Activated CD4-positive, alpha-beta T cell treated with anti-CD3 and anti-CD28 coated beads for 4 hours (primary cell): Measurements from ENCODE around the gene ZMIZ1.

Experiments
- DNase-seq, 2 donors: peaks; one replicate each; pipeline ENCODE4 v3.0.0-alpha.2; 2020

Gene ZMIZ1

DNA sequence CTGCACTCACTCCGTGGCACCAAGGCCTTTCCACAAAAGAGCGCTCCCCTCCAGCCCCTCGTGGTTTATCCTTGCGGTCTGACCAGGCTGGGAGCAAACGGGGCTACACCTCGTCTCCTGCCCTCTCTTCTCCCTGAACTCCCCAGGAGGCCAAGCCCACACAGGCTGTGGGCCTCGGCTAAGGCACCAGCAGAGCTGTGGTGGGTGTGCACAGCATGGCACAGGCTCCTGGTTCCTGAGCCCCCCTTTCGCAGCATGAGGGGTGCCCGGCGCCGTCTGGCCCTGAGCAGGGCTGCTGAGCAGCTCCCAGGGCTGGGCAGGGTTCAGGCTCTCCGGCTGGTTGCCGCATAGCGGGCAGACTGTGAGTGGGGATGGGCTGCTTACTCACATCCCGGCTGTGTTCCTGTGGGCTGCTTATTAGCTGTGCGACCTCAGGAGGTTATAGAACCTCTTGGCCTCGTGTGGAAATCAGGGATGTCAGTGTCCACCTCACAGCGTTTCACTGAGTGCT lies 90.4 kb downstream of the ZMIZ1 start:
- no peak for DNase-seq

DNA sequence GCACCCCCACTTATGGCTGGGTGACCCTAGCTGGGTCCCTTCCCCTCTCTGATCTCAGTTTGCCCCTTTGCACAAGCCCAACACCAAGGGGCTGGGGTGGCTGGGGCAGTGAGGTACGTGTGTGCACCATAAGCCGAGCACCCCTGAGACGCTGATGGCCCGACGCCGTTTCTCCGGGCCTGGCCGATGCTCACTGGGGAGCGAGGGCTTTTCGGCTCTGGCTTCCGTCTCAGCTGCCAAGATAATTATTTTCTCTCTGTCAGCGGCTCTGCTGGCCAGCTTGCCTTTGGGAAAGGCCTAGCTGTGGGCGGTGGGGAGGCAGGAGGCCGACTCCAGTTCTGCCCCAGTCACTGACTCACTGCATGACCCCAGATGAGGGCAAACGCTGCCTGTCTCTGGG lies 91.0 kb downstream of the ZMIZ1 start:
- DNase-seq = no peak

DNA sequence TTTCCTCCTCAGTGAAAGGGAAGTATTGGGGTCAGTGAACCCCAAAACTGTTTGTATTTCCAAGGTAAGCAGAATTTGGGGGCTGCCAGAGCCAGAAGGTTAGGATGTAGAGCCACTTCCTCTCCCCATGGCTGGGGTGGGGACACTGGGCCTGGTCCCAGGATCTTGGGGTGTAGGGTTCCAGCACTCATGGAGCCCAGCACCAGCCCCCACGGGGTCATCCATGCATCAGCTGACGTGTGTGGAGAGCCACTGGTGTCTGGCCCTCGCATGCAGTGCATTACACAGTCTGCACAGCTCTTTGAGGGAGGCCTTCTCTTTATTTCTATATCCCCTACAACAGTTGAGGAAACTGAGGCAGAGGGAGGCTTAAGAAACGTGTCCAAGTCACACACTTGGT lies 91.4 kb downstream of the ZMIZ1 start:
- no peak for DNase-seq

DNA sequence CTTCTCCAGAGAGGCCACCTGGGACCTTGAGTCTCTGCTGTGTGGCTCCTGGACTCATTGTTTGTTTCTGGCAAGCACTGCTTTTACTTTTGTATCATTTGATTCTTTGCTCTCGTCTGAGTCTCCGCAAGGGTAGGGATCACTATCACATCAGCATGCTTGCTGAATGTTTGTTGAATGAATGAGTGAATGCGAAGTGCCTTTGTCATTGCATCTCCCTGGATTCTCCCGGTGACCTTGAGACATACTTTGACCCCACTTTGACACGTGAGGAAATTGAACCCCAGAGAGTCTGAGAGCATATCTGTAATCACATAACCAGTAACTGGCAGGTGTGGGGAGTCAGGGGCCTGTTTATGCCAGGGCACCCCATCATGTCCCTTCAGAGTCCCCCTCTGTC lies 92.8 kb downstream of the ZMIZ1 start:
- no peak for DNase-seq

DNA sequence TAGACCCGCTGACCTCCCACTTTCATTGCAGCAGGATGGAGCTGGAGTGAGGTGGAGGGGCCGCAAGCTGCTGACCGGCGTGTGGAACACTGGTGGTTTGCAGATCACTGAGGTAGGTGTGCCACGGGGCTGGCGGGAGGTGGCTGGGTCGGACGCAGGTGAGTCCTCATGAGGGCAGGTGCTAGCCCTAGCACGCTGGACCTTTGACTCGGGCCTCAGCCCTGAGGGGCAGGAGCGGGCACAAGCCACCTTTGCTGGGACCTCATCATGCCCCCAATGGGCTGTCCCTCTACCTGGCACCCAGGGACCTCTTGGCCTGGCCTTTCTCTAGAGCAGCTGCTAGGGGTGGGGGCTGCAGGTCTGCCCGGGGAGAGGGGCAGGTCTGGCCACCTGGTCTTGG lies 93.3 kb downstream of the ZMIZ1 start:
- no peak for DNase-seq

DNA sequence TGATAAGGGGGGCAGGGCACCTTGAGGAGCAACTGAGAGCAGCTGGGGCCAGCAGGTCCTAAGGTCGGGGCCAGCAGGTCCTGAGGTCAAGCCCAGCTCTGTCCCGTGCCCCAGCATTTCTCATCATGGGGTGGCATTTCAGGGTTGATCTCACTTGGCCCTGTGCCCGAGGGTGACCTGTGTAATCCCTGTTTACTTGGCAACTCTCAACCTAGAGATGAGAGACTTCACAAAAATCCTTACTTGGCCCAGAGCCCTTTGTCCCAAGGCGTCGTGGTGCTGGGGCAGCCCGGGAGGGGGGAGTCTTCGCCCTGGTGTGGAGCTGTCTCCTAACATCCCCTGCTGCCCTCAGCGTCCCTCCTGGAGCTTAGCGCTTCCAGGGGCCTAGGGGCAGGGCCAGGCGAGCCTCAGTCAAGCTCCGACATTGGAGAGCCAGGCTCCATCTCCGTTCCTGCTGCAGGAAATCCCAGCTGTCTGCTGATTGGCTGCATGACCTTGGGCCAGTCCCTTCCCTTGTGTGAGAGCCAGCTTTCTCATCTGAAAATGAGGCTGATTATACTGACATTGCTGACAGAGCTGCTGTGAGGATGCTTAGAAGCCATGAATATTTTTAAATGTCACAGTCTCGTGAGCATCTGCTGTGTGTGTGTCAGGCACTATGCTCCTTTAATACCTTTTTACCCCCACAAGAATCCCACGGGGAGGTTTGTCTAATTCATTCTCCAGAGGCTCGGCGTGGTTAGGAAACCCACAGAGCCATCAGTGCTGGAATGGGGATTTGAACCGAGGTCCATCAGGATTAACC lies 94.3 kb downstream of the ZMIZ1 start:
- DNase-seq = no peak

DNA sequence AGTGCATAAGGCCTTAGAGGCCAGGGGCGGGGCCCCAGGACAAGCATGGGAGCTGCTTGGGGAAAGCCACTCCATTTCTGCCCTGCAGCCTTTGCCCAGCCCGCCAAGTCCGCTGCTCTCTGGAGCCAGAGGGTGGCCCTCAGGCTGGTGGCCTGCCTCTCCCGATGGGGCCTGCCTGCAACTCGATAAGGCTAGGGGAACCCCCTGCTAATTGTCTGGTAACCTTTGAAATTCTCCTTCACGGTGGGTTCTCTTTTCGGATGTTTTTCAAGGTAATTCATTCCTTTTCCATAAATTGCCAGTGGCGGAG lies 94.9 kb downstream of the ZMIZ1 start:
- no peak for DNase-seq

DNA sequence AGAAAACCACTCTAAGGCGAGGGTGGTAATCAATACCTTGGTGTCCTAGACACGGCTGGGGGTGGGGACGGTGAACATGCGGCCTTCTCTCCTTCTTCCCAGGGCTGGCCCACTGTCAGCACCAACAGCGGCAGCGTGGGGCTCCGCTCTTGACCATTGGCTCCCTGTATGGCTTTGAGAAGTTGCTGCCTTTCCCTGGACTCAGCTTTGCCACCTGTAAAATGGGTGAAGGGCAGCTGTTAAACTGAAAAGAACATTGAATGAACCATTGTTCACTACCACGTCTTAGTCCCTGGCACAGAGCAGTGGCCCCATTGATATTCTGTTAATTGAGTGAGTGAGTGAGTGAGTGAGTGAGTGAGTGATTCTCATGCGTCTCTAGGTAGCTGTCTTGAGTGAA lies 95.3 kb downstream of the ZMIZ1 start:
- no peak for DNase-seq

DNA sequence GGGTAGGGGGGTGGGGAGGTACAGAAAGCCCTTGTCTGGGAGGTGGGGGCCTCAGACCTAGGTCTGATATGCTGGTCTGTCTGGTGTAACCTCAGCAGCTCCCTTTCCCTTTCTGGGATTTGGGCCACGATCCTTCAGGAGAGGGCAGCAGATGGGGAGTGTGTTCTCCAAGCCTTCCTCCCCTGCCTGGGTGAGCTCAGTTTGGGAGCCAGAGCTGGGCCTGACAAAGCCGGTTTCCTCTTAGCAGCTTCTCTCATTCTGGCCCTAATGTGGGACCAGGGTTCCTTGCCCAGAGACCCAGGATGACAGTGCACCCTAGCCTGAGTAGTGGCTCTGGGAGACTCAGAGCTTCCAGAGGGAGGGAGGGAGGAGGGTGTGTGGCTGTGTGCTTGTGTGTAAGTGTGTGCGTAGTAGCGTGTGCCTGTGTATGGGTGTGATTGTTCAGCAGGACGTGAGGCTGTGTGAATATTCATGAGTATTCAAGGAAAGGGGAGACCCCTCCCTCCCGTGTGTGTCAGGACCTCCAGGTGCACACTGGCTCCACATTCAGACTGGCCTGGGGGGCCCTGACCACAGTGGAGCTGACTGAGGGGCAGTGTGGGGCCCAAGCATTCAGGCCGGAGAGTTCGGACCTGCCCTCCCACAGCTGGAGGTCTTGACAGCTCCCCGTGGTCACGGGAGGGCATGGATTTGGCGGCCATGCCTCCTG lies 96.5 kb downstream of the ZMIZ1 start:
- DNase-seq = no peak

DNA sequence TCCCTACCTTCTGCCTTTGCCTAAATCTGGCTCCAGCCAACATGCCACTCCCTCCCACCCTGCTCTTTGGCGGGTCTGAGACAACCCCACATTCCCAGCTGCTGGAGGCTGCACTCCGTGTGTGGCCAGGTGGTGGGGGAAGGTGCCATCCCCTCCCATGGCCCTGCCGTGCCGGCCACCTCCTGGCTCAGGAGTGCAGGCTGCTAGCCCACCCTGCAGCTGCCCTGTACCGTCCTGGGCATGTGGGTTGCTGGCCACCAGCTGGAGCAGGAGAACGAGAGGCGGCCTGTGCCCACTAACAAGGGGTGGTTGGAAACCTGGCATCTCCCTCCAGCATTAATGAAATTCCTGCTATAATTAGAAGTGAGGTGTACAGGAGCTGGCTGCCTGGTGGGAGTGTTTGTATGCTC lies 97.6 kb downstream of the ZMIZ1 start:
- no peak for DNase-seq

DNA sequence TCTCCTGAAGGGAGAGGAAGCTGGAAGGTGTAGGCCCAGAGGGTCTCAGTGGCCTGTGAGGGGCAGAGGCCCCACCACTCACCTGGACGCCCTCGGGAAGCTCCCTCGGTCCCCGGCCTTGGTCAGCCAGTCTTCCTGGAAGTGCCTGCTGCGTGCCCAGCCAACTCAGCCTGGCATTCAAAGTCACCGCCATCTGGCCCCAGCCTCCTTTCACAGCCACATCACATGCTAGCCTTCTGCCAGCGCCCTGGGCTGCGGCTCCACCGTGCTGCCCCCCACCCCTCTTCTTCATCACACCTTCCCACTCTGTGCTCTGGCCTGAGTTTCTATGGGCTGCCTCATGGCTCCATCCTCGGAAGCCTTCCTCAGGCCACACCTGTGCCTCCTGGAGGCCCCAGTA lies 98.0 kb downstream of the ZMIZ1 start:
- DNase-seq = no peak

DNA sequence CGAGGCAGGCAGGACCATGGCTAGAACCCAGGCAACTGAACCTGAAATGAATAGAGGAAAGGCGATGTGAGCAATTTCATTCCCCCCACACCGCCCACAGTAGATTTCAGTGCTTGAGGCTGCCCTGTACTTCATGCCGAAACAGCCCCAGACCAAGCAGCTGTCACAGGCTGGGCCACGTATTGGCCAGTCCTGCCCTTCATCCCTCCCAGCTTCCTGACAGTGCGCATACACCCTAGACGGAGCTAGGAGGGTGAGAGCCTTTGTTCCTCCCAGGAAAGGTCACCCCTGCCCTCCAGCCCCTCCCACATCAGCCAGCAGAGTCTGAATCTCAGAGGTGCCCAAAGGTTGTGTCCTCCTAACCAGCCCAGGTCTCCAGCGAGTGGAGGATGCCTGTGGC lies 98.8 kb downstream of the ZMIZ1 start:
- no peak for DNase-seq

DNA sequence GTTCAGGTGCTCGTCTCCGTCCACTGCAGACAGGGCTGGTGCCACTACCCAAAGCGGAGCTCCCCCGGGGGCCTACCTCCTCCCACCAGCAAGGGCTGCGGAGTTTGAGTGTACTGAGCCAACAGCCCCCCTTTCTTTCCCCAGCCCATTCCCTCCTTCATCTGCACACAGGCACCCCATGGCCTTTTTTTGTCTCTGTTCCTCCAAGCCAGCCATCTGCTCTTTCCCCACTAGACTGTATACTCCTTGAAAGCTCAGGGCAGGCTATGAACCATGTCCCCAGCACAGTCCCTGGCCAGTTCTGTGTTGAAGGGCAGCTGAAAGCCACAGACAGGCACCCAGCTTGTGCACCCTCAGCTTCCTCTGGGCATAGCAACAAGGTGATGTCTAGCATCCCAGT lies 99.4 kb downstream of the ZMIZ1 start:
- no peak for DNase-seq

DNA sequence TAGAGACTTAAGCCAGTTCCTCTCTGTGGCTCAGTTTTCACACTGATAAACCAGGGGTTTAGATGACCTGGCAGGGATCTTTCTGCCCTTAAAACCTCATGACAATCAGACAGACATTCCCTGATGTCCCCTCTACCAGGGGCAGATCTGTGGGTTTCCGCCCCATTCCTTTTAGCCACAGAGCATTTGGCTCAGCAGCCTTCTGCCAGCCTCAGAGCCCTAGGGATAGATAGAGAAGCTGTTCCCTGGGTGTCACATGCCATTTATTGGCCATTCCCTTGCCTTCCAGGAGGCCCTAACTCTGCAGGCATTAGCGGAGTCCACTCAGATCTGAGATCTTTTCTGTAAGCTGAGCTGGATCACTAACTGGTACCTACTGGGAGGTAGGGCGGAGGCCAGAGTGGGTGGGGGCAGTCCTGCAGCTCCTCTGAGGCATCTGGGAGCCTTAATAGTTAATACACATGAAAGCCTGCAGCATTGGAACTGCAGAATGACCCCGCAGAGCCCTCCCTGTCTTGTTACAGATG lies 101.5 kb downstream of the ZMIZ1 start:
- no peak for DNase-seq

DNA sequence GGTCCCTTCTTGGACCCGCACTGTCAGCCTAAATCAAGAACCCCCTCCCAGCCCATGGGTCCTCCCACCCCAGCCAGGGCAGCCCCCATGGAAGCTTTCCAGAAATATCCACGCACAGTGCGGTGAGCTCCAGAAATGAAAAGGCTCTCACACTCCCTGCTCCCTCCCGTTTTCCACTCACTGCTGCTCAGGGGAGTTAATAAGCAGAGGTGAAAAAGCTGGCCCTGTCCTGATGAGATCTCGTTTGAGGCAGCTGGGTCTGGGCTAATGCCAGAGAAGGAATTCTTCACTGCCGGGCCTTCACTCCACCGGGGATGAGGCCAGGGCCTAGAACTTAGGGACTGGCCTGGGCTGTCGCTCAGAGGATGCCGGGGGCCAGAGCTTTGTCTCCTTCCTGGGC lies 102.2 kb downstream of the ZMIZ1 start:
- DNase-seq = no peak

DNA sequence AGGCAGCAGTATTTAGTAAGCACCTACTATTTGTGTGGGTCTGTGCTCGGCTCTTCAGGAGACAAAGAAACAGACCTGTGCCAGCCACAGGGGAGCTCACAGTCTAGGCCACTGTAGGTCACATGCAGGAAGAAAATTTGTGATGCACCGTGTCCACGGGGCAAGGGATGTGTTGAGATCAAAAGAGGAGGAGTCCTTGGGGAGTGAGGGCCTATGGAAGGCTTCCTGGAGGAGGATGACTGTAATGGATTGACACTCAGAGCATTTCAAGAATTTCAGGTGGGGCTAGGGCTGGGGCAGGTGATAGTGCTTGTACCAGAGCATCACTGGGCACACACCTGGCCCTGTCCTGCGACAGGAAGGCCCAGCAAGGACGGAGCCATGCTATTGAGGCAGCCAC lies 102.7 kb downstream of the ZMIZ1 start:
- no peak for DNase-seq

DNA sequence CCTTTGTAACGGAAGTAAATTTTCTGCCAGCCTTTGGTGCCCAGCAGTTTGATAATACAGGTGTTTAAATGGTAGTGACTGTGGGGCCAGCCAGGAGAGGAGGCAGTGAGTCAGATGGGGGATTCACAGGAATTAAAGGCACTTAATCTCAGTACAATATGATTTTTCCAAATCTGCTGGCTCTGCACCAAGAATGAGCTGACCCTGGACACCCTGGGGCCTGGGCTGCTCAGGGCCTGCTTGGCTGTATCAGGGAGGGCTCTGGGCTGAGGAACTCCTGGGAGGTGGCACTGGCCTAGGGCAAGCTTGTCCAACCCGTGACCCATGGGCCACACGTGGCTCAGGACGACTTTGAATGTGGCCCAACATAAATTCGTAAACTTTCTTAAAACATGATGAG lies 104.1 kb downstream of the ZMIZ1 start:
- DNase-seq = no peak

DNA sequence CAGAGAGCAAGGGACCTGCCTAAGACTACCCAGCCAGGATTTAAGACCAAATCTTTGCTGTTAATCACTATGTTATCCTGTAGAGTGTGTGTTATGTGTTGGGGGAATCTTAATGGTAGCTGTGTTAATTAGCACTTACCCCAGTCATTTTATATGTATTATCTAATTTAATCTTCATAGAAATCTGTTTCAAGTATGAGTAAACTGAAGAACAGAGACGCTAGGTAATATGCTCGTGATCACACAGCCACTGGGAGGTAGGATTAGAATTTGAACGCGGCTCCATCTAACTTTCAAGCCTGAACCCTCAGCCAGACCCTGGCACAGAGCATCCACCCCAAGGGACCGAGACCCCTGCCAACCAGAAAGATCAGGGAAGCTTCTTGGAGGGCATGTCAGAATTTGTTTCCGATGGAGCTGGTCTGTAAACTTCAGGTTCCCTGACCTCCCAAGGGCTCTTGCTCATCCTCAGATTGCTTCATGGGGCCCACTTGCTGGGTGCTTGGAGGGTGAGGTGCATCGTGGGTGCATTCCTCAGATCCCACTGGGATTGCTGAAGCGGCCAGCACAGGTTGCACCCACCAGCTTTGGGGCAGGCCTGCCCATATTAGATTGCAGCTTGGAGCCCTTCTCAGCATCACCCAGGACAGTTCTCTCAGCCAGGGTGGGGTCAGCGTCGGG lies 105.0 kb downstream of the ZMIZ1 start:
- DNase-seq = no peak

DNA sequence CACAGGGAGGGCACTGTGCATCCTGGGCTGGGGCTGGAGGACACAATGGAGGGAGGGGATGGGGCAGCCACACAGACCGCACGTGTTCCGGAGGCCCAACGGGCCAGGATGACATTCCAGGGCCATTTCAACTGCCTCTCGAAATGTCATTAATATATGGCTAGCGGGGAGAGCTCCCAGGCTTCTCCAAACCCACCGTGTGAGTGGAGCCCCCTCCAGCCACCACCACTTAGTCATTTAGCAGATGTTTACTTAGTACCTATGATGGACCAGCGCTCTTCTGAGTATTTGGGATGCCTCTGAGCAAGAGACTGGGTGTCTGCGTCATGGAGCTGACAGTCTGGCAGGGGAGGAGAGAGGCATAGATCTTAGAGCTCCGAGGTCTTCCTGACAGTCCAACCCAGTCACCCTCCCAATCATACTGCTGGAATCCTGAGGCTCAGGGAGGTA lies 107.3 kb downstream of the ZMIZ1 start:
- no peak for DNase-seq

DNA sequence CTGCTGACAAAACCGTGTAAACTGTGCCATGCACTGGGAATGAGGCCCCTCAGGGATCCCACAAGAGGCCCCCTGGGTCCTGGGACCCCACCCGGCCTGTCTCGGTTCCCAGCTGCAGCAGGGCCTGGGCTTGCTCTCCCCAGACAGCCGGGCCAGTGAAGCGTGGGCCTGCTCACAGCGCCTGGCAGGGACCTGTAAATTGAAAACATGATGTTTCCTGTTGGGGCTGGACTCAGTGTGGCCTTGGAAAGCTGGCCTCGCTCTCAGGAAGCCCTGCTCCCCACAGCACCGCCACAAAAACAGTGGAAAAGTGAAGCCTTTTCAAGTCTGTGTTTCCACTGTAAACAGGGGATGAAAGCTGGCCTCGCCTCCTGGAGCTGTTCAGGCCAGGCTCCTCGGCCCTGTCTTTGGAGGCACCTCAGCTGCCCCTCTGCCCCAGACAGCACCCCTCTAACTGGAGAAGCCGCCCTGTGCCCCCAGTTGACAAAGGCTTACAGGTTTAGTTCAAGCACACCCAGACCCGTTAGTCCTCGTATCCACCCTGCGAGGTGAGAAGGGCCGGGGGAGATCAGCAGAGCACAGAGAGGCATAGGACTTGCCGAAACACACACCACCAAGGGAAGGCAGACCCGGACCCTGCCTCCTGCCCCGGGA lies 108.3 kb downstream of the ZMIZ1 start:
- DNase-seq = no peak

DNA sequence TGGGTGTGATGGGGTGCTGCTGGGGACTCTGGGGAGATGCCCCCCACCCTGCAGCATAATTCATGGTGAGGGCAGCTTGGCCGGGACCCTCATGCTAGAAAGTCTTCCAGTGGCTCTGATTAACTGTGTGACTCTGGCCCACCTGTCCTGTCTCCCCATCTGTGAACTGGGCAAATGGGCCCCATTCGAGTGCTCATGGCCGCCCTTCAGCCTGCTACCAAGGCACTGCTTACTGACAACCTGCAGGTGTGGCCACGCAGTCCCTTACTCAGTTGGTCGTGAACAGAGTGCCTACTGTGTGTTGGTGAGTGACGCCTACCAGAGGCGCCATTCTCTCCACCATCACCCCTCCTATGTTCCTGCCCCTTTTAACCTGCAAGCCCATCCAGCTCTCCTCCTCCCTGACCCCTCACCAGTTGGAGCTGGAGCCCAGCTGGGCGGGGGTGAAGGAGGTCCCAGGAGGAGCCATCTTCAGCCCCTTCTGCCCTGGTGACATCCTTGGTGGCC lies 109.4 kb downstream of the ZMIZ1 start:
- no peak for DNase-seq

DNA sequence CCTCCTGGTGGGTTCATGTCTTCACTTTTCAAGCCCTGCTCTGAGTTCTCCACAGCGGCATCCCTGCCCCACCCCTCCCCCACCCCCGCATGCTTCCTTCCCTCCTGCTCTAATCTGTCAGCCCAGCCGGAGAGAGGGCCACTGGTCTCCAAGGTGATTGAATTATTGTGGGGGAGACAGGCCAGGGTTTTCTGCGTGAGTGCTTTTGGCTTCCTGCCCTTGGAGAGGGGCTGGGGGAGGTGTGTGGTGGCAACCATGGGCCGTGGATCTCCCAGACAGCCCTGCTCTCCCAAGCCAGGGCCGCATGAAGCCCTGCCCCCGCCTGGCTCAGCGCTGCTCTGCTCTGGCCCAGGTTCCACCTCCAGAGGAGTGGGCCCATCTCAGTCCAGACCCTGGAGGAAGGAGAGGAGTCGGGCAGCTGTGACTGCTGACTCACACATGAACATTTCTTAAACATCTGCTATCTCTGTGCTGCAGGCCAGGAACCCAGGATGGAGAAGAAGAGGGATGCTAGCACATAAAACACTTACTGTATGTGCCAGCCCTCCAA lies 109.9 kb downstream of the ZMIZ1 start:
- DNase-seq = no peak
